Measurements from ENCODE around the gene DYNLT1.

DNA sequence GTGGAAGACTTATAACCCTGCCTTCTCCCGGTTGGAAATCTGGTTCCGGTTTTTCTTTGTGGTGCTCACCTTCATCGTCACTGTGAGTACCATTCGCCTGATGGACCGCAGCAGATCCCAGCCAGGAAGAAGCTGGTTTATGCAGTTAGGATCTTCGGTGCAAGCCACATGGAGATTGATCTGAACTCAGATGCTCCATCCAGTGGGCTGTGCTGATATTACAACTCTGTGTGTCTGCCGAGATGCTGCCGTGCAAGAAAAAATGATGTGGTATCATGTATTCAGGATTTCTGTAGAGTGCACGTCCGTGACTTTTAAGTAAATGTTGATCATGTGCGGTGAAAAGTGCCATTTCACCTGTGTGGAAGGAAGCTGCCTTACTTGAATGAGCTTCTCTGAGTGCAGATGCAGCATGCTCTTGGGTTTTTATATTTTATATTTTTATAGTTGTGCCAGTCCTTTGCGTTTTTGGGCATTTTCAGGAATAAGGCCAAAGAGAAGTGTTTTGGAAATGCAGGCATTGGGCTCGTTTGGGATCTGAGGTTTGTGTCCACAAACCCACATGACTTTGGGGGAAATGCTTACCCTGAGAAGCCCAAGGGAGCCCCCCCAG, 39.2 kb downstream of the DYNLT1 start:
- TF ChIP-seq, protein P1, sequence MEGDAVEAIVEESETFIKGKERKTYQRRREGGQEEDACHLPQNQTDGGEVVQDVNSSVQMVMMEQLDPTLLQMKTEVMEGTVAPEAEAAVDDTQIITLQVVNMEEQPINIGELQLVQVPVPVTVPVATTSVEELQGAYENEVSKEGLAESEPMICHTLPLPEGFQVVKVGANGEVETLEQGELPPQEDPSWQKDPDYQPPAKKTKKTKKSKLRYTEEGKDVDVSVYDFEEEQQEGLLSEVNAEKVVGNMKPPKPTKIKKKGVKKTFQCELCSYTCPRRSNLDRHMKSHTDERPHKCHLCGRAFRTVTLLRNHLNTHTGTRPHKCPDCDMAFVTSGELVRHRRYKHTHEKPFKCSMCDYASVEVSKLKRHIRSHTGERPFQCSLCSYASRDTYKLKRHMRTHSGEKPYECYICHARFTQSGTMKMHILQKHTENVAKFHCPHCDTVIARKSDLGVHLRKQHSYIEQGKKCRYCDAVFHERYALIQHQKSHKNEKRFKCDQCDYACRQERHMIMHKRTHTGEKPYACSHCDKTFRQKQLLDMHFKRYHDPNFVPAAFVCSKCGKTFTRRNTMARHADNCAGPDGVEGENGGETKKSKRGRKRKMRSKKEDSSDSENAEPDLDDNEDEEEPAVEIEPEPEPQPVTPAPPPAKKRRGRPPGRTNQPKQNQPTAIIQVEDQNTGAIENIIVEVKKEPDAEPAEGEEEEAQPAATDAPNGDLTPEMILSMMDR (conservative IDR thresholded peaks at IDR 0.05; ENCODE audit: low read depth in 2 of 2), result peak; percentile 73 to 74
- TF ChIP-seq EZH2 (IDR thresholded peaks at IDR 0.05; ENCODE audit: low read depth, unreplicated experiment) (no peak), EZH2phosphoT487 (IDR thresholded peaks at IDR 0.05; ENCODE audit: unreplicated experiment) (no peak), CREB1 (CRISPR knock-in tag; IDR thresholded peaks at IDR 0.05; ENCODE audit: low read depth) (no peak), POLR2AphosphoS5 (IDR thresholded peaks at IDR 0.05; ENCODE audit: low read depth) (no peak), NANOG (IDR thresholded peaks at IDR 0.05; ENCODE audit: borderline replicate concordance) (no peak), JUNB (IDR thresholded peaks at IDR 0.05; ENCODE audit: unreplicated experiment) (no peak), STAT1 (IDR thresholded peaks at IDR 0.05; ENCODE audit: unreplicated experiment) (no peak)
- TF ChIP-seq, protein P2, sequence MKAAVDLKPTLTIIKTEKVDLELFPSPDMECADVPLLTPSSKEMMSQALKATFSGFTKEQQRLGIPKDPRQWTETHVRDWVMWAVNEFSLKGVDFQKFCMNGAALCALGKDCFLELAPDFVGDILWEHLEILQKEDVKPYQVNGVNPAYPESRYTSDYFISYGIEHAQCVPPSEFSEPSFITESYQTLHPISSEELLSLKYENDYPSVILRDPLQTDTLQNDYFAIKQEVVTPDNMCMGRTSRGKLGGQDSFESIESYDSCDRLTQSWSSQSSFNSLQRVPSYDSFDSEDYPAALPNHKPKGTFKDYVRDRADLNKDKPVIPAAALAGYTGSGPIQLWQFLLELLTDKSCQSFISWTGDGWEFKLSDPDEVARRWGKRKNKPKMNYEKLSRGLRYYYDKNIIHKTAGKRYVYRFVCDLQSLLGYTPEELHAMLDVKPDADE (IDR thresholded peaks at IDR 0.05), result no peak
- TF ChIP-seq, protein P3, sequence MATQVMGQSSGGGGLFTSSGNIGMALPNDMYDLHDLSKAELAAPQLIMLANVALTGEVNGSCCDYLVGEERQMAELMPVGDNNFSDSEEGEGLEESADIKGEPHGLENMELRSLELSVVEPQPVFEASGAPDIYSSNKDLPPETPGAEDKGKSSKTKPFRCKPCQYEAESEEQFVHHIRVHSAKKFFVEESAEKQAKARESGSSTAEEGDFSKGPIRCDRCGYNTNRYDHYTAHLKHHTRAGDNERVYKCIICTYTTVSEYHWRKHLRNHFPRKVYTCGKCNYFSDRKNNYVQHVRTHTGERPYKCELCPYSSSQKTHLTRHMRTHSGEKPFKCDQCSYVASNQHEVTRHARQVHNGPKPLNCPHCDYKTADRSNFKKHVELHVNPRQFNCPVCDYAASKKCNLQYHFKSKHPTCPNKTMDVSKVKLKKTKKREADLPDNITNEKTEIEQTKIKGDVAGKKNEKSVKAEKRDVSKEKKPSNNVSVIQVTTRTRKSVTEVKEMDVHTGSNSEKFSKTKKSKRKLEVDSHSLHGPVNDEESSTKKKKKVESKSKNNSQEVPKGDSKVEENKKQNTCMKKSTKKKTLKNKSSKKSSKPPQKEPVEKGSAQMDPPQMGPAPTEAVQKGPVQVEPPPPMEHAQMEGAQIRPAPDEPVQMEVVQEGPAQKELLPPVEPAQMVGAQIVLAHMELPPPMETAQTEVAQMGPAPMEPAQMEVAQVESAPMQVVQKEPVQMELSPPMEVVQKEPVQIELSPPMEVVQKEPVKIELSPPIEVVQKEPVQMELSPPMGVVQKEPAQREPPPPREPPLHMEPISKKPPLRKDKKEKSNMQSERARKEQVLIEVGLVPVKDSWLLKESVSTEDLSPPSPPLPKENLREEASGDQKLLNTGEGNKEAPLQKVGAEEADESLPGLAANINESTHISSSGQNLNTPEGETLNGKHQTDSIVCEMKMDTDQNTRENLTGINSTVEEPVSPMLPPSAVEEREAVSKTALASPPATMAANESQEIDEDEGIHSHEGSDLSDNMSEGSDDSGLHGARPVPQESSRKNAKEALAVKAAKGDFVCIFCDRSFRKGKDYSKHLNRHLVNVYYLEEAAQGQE (IDR thresholded peaks at IDR 0.05; ENCODE audit: unreplicated experiment), result no peak

Measured in GM23338 (cell line).